CD14-positive monocyte (primary cell): ENCODE data around the gene SLC26A3. TPM values are rescaled to one million over a fixed set of nuclear protein-coding genes. Genes with fewer than 3 reads are reported as not detected.

ENCODE experiments used
- DNase-seq, 3 donors: peaks; one replicate each; pipeline ENCODE4 v3.0.0-alpha.2; 2011 to 2022
- H2AFZ ChIP-seq: 2 replicates; pipeline ENCODE4 v1.6.0; 2012; ENCODE audit warnings: mild to moderate bottlenecking, low read depth, low read length, inconsistent platforms; ENCODE audit not compliant: insufficient read depth, poor library complexity, severe bottlenecking
- H3K27ac ChIP-seq, 2 donors: 1 replicate in 1 of 2; 2 replicates in 1 of 2; pipeline ENCODE4 v1.5.1; 2012 to 2013; ENCODE audit warnings: low read length in 2 of 2, control low read depth in 1 of 2, inconsistent platforms in 1 of 2, low read depth in 1 of 2, mild to moderate bottlenecking in 1 of 2
- H3K27me3 ChIP-seq, 2 donors: one replicate each; pipeline versions ENCODE4 v1.6.0 to v1.6.1; 2011 to 2013; ENCODE audit warnings: low read length in 2 of 2; ENCODE audit not compliant: control insufficient read depth in 2 of 2, insufficient read depth in 2 of 2
- H3K36me3 ChIP-seq, 2 donors: replicated peaks in 1 of 2; 1 replicate in 1 of 2; 2 replicates in 1 of 2; pipeline versions ENCODE4 v1.5.1 to v1.6.1; 2012 to 2013; ENCODE audit warnings: low read length in 2 of 2, control low read depth in 1 of 2, inconsistent platforms in 1 of 2, mild to moderate bottlenecking in 1 of 2; ENCODE audit not compliant: insufficient read depth in 2 of 2, control insufficient read depth in 1 of 2
- H3K4me1 ChIP-seq, 2 donors: 1 replicate in 1 of 2; 2 replicates in 1 of 2; pipeline versions ENCODE4 v1.5.1 to v1.6.1; 2012 to 2013; ENCODE audit warnings: low read length in 2 of 2, control low read depth in 1 of 2, inconsistent platforms in 1 of 2, mild to moderate bottlenecking in 1 of 2, moderate library complexity in 1 of 2; ENCODE audit not compliant: insufficient read depth in 2 of 2, control insufficient read depth in 1 of 2
- H3K4me2 ChIP-seq: replicated peaks from 2 replicates; pipeline ENCODE3; 2012; ENCODE audit warnings: low read length, moderate library complexity, mild to moderate bottlenecking; ENCODE audit not compliant: poor library complexity, severe bottlenecking; ENCODE audit errors: extremely low read depth
- H3K4me3 ChIP-seq, 3 experiments: fragments of 200-600 bp in 1 of 3; sonication (generic) in 1 of 3; replicated peaks in 1 of 3; 1 replicate in 2 of 3; 2 replicates in 1 of 3; pipeline ENCODE4 v1.5.1; 2011 to 2013; ENCODE audit warnings: low read length in 3 of 3, mild to moderate bottlenecking in 3 of 3, control low read depth in 2 of 3, low read depth in 2 of 3, inconsistent platforms in 1 of 3, moderate library complexity in 1 of 3
- H3K79me2 ChIP-seq: 2 replicates; pipeline ENCODE4 v1.6.0; 2012; ENCODE audit warnings: mild to moderate bottlenecking, control low read depth, inconsistent platforms, low read length, moderate library complexity; ENCODE audit not compliant: insufficient read depth
- H3K9ac ChIP-seq: 2 replicates; pipeline ENCODE4 v1.6.0; 2017; ENCODE audit warnings: low read length, mild to moderate bottlenecking; ENCODE audit not compliant: insufficient read depth, poor library complexity, severe bottlenecking
- H3K9me3 ChIP-seq, 2 donors: replicated peaks in 1 of 2; 1 replicate in 1 of 2; 2 replicates in 1 of 2; pipeline versions ENCODE4 v1.5.1 to v1.6.1; 2012 to 2013; ENCODE audit warnings: low read length in 2 of 2, control low read depth in 1 of 2; ENCODE audit not compliant: control insufficient read depth in 1 of 2, insufficient read depth in 1 of 2
- H4K20me1 ChIP-seq: 2 replicates; pipeline ENCODE4 v1.6.0; 2012; ENCODE audit warnings: mild to moderate bottlenecking, low read length, control low read depth, moderate library complexity; ENCODE audit not compliant: insufficient read depth
- H3K27ac Mint-ChIP-seq, 7 donors: one replicate each; pipeline ENCODE4 v1.8.0; 2020; ENCODE audit warnings: mild to moderate bottlenecking in 7 of 7, mixed read lengths in 7 of 7, moderate library complexity in 6 of 7, inconsistent platforms in 2 of 7
- H3K27me3 Mint-ChIP-seq, 3 donors: one replicate each; pipeline ENCODE4 v1.8.0; 2021 to 2022; ENCODE audit warnings: low read depth in 3 of 3, mild to moderate bottlenecking in 3 of 3, mixed read lengths in 3 of 3, moderate library complexity in 3 of 3, inconsistent platforms in 1 of 3
- H3K36me3 Mint-ChIP-seq, 2 donors: one replicate each; pipeline ENCODE4 v1.8.0; 2020; ENCODE audit warnings: mixed read lengths in 2 of 2, inconsistent platforms in 1 of 2, mild to moderate bottlenecking in 1 of 2
- H3K4me1 Mint-ChIP-seq: one replicate; pipeline ENCODE4 v1.8.0; 2020; ENCODE audit warnings: mild to moderate bottlenecking, mixed read lengths
- H3K4me3 Mint-ChIP-seq, 2 donors: one replicate each; pipeline ENCODE4 v1.8.0; 2020; ENCODE audit warnings: mild to moderate bottlenecking in 2 of 2, mixed read lengths in 2 of 2, moderate library complexity in 1 of 2
- H3K9me3 Mint-ChIP-seq, 7 donors: one replicate each; pipeline ENCODE4 v1.8.0; 2020 to 2022; ENCODE audit warnings: mixed read lengths in 7 of 7, mild to moderate bottlenecking in 6 of 7, moderate library complexity in 6 of 7, inconsistent platforms in 2 of 7
- CTCF ChIP-seq: fragments of 200-600 bp; IDR thresholded peaks from one replicate; pipeline ENCODE4 v1.8.0; 2022; ENCODE audit warnings: antibody characterized with exemption, mild to moderate bottlenecking
- WGBS: methylation state at CpG from one replicate; pipeline ENCODE4 v1.1.5; 2013; ENCODE audit warnings: missing lambda C conversion rate; ENCODE audit not compliant: insufficient coverage; 5-methylcytosine and 5-hydroxymethylcytosine counted together
- intact Hi-C, 2 donors: fragments of 100-400 bp; cut with micrococcal nuclease; formaldehyde crosslinking; loops; one replicate each; pipeline versions ENCODE4 v1.15.0 to v1.15.1; 2023
- polyA plus RNA-seq, 3 donors: library from polyadenylated mRNA; depleted of rRNA in 1 of 3; unstranded in 2 of 3; stranded (reverse) in 1 of 3; fragments of 300-500 nt in 2 of 3; fragments of >200 nt in 1 of 3; fragmentation: Illumina TruSeq in 2 of 3; gene quantifications; 1 replicate in 2 of 3; 2 replicates in 1 of 3; pipeline ENCODE4 v1.2.3, GENCODE V29; 2012 to 2021

Gene SLC26A3
- polyA plus RNA-seq, 3 donors, result not detected

DNA sequence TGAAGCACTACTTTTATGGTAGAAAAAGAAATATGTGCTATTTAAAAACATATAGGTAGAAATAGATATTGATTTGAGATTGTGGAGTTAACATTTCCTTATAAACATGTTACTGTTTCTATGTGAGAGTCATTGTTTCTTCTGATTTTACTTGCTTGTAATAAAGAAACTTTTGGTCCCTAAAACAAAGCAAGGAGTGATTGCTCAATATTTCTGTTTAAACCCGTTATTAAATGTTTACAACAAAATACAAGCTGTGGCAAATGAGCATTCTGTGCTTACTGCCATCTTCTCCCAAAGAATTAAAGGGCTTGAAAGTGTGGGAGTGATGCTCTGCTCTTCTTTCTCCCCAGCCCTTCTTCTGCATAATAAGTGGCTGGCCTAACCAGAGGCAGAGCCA is 81.7 kb downstream of the SLC26A3 start:
- no peaks in the 10 kb centered on the region for H3K79me2 ChIP-seq
- no CpG with 5 or more reads among the region's 1 CpG for WGBS
- no peak for TF ChIP-seq CTCF
- no peak overlapping the region for H2AFZ ChIP-seq
- H3K4me3 Mint-ChIP-seq, result no peak overlapping the region
- DNase-seq, result no peak
- intact Hi-C loops, result no loop called here
- H3K4me1 Mint-ChIP-seq, result no peaks in the 10 kb centered on the region
- no peaks in the 10 kb centered on the region for H3K36me3 Mint-ChIP-seq
- no peak overlapping the region for H3K4me3 ChIP-seq
- H3K27me3 Mint-ChIP-seq, result peaks cover 0 to 1% (median 0%) of the 10 kb centered on the region in 3 donors
- H3K9ac ChIP-seq, result no peak overlapping the region
- H3K27ac Mint-ChIP-seq, result no peak overlapping the region
- no peak overlapping the region for H3K4me2 ChIP-seq
- no peak overlapping the region for H3K27ac ChIP-seq
- H3K9me3 ChIP-seq, result no peaks in the 10 kb centered on the region
- no peaks in the 10 kb centered on the region for H3K9me3 Mint-ChIP-seq
- H3K27me3 ChIP-seq, result no peaks in the 10 kb centered on the region
- no peaks in the 10 kb centered on the region for H3K36me3 ChIP-seq
- no peaks in the 10 kb centered on the region for H3K4me1 ChIP-seq
- H4K20me1 ChIP-seq, result no peaks in the 10 kb centered on the region

- no peak for DNase-seq
- TF ChIP-seq CTCF, result no peak
- Histone ChIP-seq H3K27ac (no peak overlapping the region), H3K9me3 (no peaks in the 10 kb centered on the region), H3K4me3 (no peak overlapping the region), H3K36me3 (no peaks in the 10 kb centered on the region), H3K4me2 (no peak overlapping the region), H3K9ac (no peak overlapping the region), H3K27me3 (no peaks in the 10 kb centered on the region), H3K79me2 (no peaks in the 10 kb centered on the region), H2AFZ (no peak overlapping the region), H4K20me1 (no peaks in the 10 kb centered on the region), H3K4me1 (no peaks in the 10 kb centered on the region)
- H3K4me1 Mint-ChIP-seq, result no peaks in the 10 kb centered on the region
- 82% methylated on average over 3 of the region's 4 CpGs for WGBS
- intact Hi-C loops, result no loop called here
- H3K27me3 Mint-ChIP-seq, result no peaks in the 10 kb centered on the region
- no peak overlapping the region for H3K4me3 Mint-ChIP-seq
- no peak overlapping the region for H3K27ac Mint-ChIP-seq
- H3K36me3 Mint-ChIP-seq, result no peaks in the 10 kb centered on the region
- H3K9me3 Mint-ChIP-seq, result no peaks in the 10 kb centered on the region
Observed at GRCh38 chr7:107718456-107719193, 84.4 kb downstream of the SLC26A3 start.
